D341Med (cell line): ENCODE data around the gene ZBTB17.
"Not testable (repeated sequence)": the region's sequence is repeated elsewhere in the genome, so short reads cannot be mapped to it uniquely, and the experiment has no call there.

Experiments used
- DNase-seq: peaks from one replicate; pipeline ENCODE4 v3.0.0; 2012; ENCODE audit warnings: low spot score

ZBTB17 gene

GRCh38 chr1:16011936-16012589, 36.2 kb upstream of the ZBTB17 start:
- DNase-seq, result no peak

GRCh38 chr1:16010837-16011236, 34.9 kb upstream of the ZBTB17 start:
- no peak for DNase-seq

- DNase-seq, result no peak
These were observed 33.8 kb upstream of the ZBTB17 start for GRCh38 chr1:16009678-16010077.

- DNase-seq, result peak; percentile 80
These were observed 33.1 kb upstream of the ZBTB17 start for GRCh38 chr1:16009030-16009460.

- no peak for DNase-seq
These were observed 31.9 kb upstream of the ZBTB17 start for GRCh38 chr1:16007671-16008341.

- no peak for DNase-seq
These were observed 30.9 kb upstream of the ZBTB17 start for GRCh38 chr1:16006552-16007485.

GRCh38 chr1:16006010-16006409, 30.1 kb upstream of the ZBTB17 start:
- no peak for DNase-seq

GRCh38 chr1:16005597-16005996, 29.7 kb upstream of the ZBTB17 start:
- no peak for DNase-seq

GRCh38 chr1:16001274-16001673, 25.4 kb upstream of the ZBTB17 start:
- DNase-seq, result not testable (repeated sequence)

- peak; percentile 5 for DNase-seq
These were observed 23.0 kb upstream of the ZBTB17 start for GRCh38 chr1:15998929-15999328.

- DNase-seq, result no peak
These were observed 21.9 kb upstream of the ZBTB17 start for GRCh38 chr1:15997637-15998280.

GRCh38 chr1:15997076-15997585, 21.2 kb upstream of the ZBTB17 start:
- no peak for DNase-seq

GRCh38 chr1:15994590-15995351, 18.9 kb upstream of the ZBTB17 start:
- peak; percentile 57 for DNase-seq

GRCh38 chr1:15994081-15994480, 18.2 kb upstream of the ZBTB17 start:
- DNase-seq, result no peak

- DNase-seq, result no peak
These were observed 17.8 kb upstream of the ZBTB17 start for GRCh38 chr1:15993666-15994065.

- no peak for DNase-seq
These were observed 16.9 kb upstream of the ZBTB17 start for GRCh38 chr1:15992582-15993500.

GRCh38 chr1:15992187-15992553, 16.3 kb upstream of the ZBTB17 start:
- no peak for DNase-seq

GRCh38 chr1:15991427-15992186, 15.7 kb upstream of the ZBTB17 start:
- DNase-seq, result no peak

GRCh38 chr1:15989776-15990175, 13.9 kb upstream of the ZBTB17 start:
- no peak for DNase-seq
